ENCODE results near the gene BIN2.

GRCh38 chr12:51371295-51371953, 47.5 kb upstream of the BIN2 start:
- no peak for TF ChIP-seq TAF1 (IDR thresholded peaks at IDR 0.05; ENCODE audit: borderline replicate concordance, insufficient read depth, low read length)
- TF ChIP-seq POLR2AphosphoS5 (IDR thresholded peaks at IDR 0.05; ENCODE audit: low read depth, low read length): no peak
- no peak for TF ChIP-seq SIN3A (IDR thresholded peaks at IDR 0.05; ENCODE audit: borderline replicate concordance, insufficient read depth, low read length)
- TF ChIP-seq REST (IDR thresholded peaks at IDR 0.05; ENCODE audit: insufficient read depth in 1 of 2, low read depth in 2 of 2, low read length in 2 of 2): no peak
- no peak for TF ChIP-seq FOXP2 (optimal IDR thresholded peaks at IDR 0.05; ENCODE audit: borderline replicate concordance, extremely low read depth, extremely low read length, insufficient read depth)

All from PFSK-1 (cell line).